ENCODE measurements around the gene CSMD2. TPM values are rescaled to one million over a fixed set of nuclear protein-coding genes. Genes with fewer than 3 reads are reported as not detected.
A peak's percentile ranks its signal among the peaks of the same experiment; 100 is the strongest.

Gene CSMD2
- polyA plus RNA-seq, 1 experiment = 1.8 TPM

GRCh38 chr1:33650708-33651107 lies 514.3 kb downstream of the CSMD2 start:
- Histone ChIP-seq H3K4me3 (ENCODE audit: low read depth, low read length) (no peak overlapping the region), H3K36me3 (ENCODE audit: control insufficient read depth, insufficient read depth, low read length) (no peaks in the 10 kb centered on the region), H3K27me3 (ENCODE audit: control insufficient read depth, insufficient read depth, low read length) (no peaks in the 10 kb centered on the region)
- no peak for DNase-seq (ENCODE audit: low read depth)
- POLR2A ChIA-PET = no interaction called here
- CTCF ChIA-PET = interaction anchor here (1.5 kb wide), 1 partner anchor 18 kb away, joined by 3 read pairs; no protein-coding TSS in a partner anchor
- TF ChIP-seq, protein P1, sequence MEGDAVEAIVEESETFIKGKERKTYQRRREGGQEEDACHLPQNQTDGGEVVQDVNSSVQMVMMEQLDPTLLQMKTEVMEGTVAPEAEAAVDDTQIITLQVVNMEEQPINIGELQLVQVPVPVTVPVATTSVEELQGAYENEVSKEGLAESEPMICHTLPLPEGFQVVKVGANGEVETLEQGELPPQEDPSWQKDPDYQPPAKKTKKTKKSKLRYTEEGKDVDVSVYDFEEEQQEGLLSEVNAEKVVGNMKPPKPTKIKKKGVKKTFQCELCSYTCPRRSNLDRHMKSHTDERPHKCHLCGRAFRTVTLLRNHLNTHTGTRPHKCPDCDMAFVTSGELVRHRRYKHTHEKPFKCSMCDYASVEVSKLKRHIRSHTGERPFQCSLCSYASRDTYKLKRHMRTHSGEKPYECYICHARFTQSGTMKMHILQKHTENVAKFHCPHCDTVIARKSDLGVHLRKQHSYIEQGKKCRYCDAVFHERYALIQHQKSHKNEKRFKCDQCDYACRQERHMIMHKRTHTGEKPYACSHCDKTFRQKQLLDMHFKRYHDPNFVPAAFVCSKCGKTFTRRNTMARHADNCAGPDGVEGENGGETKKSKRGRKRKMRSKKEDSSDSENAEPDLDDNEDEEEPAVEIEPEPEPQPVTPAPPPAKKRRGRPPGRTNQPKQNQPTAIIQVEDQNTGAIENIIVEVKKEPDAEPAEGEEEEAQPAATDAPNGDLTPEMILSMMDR (IDR thresholded peaks at IDR 0.05; ENCODE audit: insufficient read depth, low read depth, low read length) = no peak

DNA sequence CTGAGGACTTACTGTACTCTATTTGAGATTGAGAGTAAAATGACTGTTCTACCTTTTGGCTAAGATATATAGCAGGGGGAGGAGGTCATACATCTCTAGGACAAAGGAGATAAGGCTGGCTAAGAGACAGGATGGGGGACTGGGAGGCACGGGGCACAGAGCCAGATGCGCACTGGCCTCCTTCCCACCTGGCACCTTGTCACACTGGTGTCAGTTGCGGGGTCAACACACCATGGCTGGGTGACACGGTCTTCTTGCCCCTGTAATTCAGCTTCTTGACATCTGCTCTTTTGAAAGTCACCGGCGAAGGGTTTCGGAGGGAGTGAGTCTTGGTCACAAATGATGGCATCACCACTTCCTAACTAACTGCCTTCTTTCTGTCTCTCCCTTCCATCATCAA lies 515.3 kb downstream of the CSMD2 start:
- TF ChIP-seq, protein P1 (IDR thresholded peaks at IDR 0.05; ENCODE audit: insufficient read depth, low read depth, low read length) = no peak
- H3K4me3 ChIP-seq (ENCODE audit: low read depth, low read length) = no peak overlapping the region
- ChIA-PET CTCF (no interaction called here), POLR2A (no interaction called here)
- no peaks in the 10 kb centered on the region for H3K36me3 ChIP-seq (ENCODE audit: control insufficient read depth, insufficient read depth, low read length)
- H3K27me3 ChIP-seq (ENCODE audit: control insufficient read depth, insufficient read depth, low read length) = no peaks in the 10 kb centered on the region
- DNase-seq (ENCODE audit: low read depth) = no peak

- no peak for DNase-seq (ENCODE audit: low read depth)
- POLR2A ChIA-PET = no interaction called here
- TF ChIP-seq, protein P1 (IDR thresholded peaks at IDR 0.05; ENCODE audit: insufficient read depth, low read depth, low read length) = no peak
- Histone ChIP-seq H3K36me3 (ENCODE audit: control insufficient read depth, insufficient read depth, low read length) (no peaks in the 10 kb centered on the region), H3K27me3 (ENCODE audit: control insufficient read depth, insufficient read depth, low read length) (no peaks in the 10 kb centered on the region), H3K4me3 (ENCODE audit: low read depth, low read length) (no peak overlapping the region)
- CTCF ChIA-PET = no interaction called here
Observed at GRCh38 chr1:33643216-33643615, 521.8 kb downstream of the CSMD2 start.

DNA sequence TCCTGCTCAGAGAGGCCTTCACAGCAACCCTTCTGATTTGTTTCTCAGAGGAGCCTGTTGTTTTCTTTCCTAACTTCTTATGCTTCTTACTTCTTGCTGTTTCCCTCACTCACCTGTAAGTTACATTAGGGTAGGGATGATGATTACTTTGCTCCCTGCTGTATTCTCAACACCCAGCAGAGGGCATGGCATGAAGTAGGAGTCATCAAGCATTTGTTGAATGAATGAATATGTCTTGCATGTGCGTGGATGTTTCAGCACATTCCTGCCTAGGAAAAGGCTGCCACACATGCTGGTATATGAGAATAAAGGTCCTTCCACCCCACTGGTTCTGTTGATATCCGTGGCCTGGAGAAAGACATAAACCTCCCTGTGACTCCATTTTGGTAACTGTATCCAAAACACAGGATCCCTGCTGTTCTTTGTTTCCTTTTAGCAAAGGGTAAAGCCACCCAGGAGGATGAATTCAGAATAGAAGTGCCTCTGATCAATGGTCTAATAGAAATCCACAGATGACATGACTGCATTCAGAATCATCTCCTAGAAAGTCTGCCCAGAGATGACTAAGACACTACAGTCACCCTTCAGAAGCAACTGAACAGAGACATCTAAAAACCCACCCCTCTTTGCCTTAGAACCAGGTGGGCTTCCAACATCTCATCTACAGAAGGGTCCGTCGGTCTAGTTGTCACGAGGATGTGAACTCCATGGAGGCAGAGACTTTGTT lies 523.8 kb downstream of the CSMD2 start:
- no peak for DNase-seq (ENCODE audit: low read depth)
- TF ChIP-seq, protein P1 (IDR thresholded peaks at IDR 0.05; ENCODE audit: insufficient read depth, low read depth, low read length) = peak; percentile 45
- CTCF ChIA-PET = interaction anchor here (1.3 to 3.0 kb wide), 3 partner anchors 8 to 522 kb away, joined by 4 to 15 read pairs (median 14); no protein-coding TSS in a partner anchor

DNA sequence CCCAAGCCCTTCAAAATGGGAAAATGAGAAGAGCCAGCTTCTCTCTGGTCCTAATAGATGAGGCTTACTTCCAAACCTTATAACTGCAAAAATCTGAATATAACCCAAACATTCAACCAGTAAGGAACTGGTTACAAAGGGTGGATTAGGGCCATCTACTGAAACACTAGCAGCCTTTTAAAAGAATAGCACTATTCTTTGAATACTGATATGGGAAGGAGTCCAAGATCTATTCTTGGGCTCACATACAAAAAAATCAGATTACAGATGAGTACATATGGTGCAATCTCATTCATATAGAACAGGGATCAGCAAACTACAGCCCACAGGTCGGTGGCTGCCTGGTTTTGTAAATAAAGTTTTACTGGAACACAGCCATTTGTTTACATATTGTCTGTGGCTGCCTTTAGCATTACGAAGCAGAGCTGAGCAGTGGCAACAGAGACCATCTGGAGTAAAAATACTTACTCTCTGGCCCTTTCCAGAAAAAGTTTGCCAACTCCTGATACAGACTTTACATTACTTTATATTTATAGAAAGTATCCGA lies 524.8 kb downstream of the CSMD2 start:
- Histone ChIP-seq H3K27me3 (ENCODE audit: control insufficient read depth, insufficient read depth, low read length) (no peaks in the 10 kb centered on the region), H3K4me3 (ENCODE audit: low read depth, low read length) (no peak overlapping the region), H3K36me3 (ENCODE audit: control insufficient read depth, insufficient read depth, low read length) (no peaks in the 10 kb centered on the region)
- TF ChIP-seq, protein P1 (IDR thresholded peaks at IDR 0.05; ENCODE audit: insufficient read depth, low read depth, low read length) = no peak
- ChIA-PET CTCF (interaction anchor here (0.6 to 3.0 kb wide), 6 partner anchors 14 to 1104 kb away, joined by 3 to 15 read pairs (median 4); no protein-coding TSS in a partner anchor), POLR2A (no interaction called here)
- DNase-seq (ENCODE audit: low read depth) = no peak

More for the DNA sequence above, 523.8 kb downstream of the CSMD2 start:
- H3K27me3 ChIP-seq (ENCODE audit: control insufficient read depth, insufficient read depth, low read length) = no peaks in the 10 kb centered on the region
- POLR2A ChIA-PET = no interaction called here
- no peak overlapping the region for H3K4me3 ChIP-seq (ENCODE audit: low read depth, low read length)
- no peaks in the 10 kb centered on the region for H3K36me3 ChIP-seq (ENCODE audit: control insufficient read depth, insufficient read depth, low read length)

All from BJ (cell line).